PC-3 (cell line): ENCODE measurements around the gene UGT1A9. TPM values are rescaled to one million over a fixed set of nuclear protein-coding genes. Genes with fewer than 3 reads are reported as not detected.

Experiments
- ATAC-seq: fragments of 200-7000 bp; cut with Tn5 transposase; 2 replicates; pipeline ENCODE4 v1.9.1; 2020; ENCODE audit warnings: mild to moderate bottlenecking, moderate library complexity
- BruUV-seq: library from RNA; stranded (reverse); fragments of 400-500 nt; replicated peaks from 2 replicates; lab custom pipeline; 2021; lab: Mats Ljungman, UMichigan
- CTCF ChIA-PET: fragments of 300-600 bp; sonication (Branson Sonifier 250); formaldehyde crosslinking; loops from one replicate; lab custom pipeline; 2022; ENCODE audit warnings: antibody characterized with exemption; lab: Charles Lee
- POLR2A ChIA-PET: fragments of 300-600 bp; sonication (Branson Sonifier 250); formaldehyde crosslinking; loops from one replicate; lab custom pipeline; 2022; ENCODE audit warnings: antibody characterized with exemption; ENCODE audit not compliant: unreplicated experiment; lab: Charles Lee
- DNase-seq: peaks from one replicate; pipeline ENCODE4 v3.0.0-alpha.2; 2015
- H2AFZ ChIP-seq: fragments of 300-600 bp; sonication (generic); 2 replicates; pipeline ENCODE4 v1.6.0; 2016; ENCODE audit warnings: antibody characterized with exemption, low read length
- H3F3A ChIP-seq: fragments of 300-600 bp; sonication (generic); one replicate; pipeline ENCODE4 v1.6.0; 2017; ENCODE audit warnings: antibody characterized with exemption, low read length, control low read depth, mild to moderate bottlenecking; ENCODE audit not compliant: unreplicated experiment
- H3K27ac ChIP-seq: fragments of 300-600 bp; sonication (generic); 2 replicates; pipeline ENCODE4 v1.5.1; 2016; ENCODE audit warnings: mild to moderate bottlenecking, low read length
- H3K27me3 ChIP-seq: fragments of 300-600 bp; sonication (generic); 2 replicates; pipeline ENCODE4 v1.6.1; 2016; ENCODE audit warnings: low read length, mixed read lengths
- H3K36me3 ChIP-seq: fragments of 300-600 bp; sonication (generic); 2 replicates; pipeline ENCODE4 v1.6.1; 2016; ENCODE audit warnings: low read depth, mixed run types, low read length, mixed read lengths
- H3K4me1 ChIP-seq: fragments of 300-600 bp; sonication (generic); 2 replicates; pipeline ENCODE4 v1.5.1; 2016; ENCODE audit warnings: low read length; ENCODE audit not compliant: insufficient read depth
- H3K4me2 ChIP-seq: fragments of 300-600 bp; sonication (generic); 2 replicates; pipeline ENCODE4 v1.6.0; 2016; ENCODE audit warnings: low read length
- H3K4me3 ChIP-seq: fragments of 300-600 bp; sonication (generic); 2 replicates; pipeline ENCODE4 v1.5.1; 2016; ENCODE audit warnings: mild to moderate bottlenecking, low read length, mixed read lengths
- H3K79me2 ChIP-seq: fragments of 300-600 bp; sonication (generic); 2 replicates; pipeline ENCODE4 v1.6.1; 2017; ENCODE audit warnings: low read length, mixed read lengths
- H3K9ac ChIP-seq: fragments of 300-600 bp; sonication (generic); 2 replicates; pipeline ENCODE4 v1.6.0; 2016; ENCODE audit warnings: mild to moderate bottlenecking, low read length
- H3K9me2 ChIP-seq: fragments of 300-600 bp; sonication (generic); replicated peaks from 2 replicates; pipeline ENCODE4 v1.6.1; 2016; ENCODE audit warnings: mixed run types, low read length, mixed read lengths
- H3K9me3 ChIP-seq: fragments of 300-600 bp; sonication (generic); 2 replicates; pipeline ENCODE4 v1.6.1; 2016; ENCODE audit warnings: low read length, mixed read lengths
- H4K20me1 ChIP-seq: fragments of 300-600 bp; sonication (generic); 2 replicates; pipeline ENCODE4 v1.6.1; 2016; ENCODE audit warnings: low read length, mixed read lengths
- EZH2 ChIP-seq: fragments of 300-600 bp; sonication (generic); IDR thresholded peaks from one replicate; pipeline ENCODE4 v1.6.1; 2017; ENCODE audit warnings: antibody characterized with exemption, mild to moderate bottlenecking, low read length; ENCODE audit not compliant: unreplicated experiment
- EZH2phosphoT487 ChIP-seq: fragments of 300-600 bp; sonication (generic); IDR thresholded peaks from 2 replicates; pipeline ENCODE4 v1.6.1; 2018; ENCODE audit warnings: mild to moderate bottlenecking, antibody characterized with exemption, low read length, borderline replicate concordance
- intact Hi-C: fragments of 100-400 bp; cut with micrococcal nuclease; formaldehyde crosslinking; loops from 2 replicates; pipeline ENCODE4 v1.9.0; 2023
- total RNA-seq: library from RNA; depleted of rRNA; stranded (reverse); fragments of >200 nt; gene quantifications from 2 replicates; pipeline ENCODE4 v1.2.3, GENCODE V29; 2014
- TF ChIP-seq, protein P1 (sequence below): fragments of 300-600 bp; sonication (generic); conservative IDR thresholded peaks from 2 replicates; pipeline ENCODE4 v1.5.1; 2017; ENCODE audit warnings: antibody characterized with exemption, low read depth, mild to moderate bottlenecking, low read length

The UGT1A9 gene
- total RNA-seq, 1 experiment from 2014 or later = not detected

DNA sequence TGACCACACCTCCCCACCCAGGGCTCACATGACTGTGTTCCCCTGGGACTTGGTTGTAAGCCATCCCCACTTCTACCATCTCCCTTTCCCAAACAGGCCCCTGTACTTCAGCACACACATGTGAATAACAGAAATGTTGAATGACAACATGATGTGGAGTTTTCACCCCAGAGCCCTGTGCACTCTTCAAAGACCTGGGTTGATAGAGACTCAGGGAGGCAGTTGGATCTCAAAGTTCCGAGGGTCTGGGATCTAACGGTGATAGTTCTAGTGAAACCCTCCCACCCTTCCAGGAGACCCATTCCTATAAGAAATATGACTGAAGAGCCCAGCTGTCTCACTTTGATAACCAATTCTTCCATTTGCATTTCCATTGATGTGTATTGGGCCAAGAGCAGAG lies 106.3 kb downstream of the UGT1A9 start, which contains the start of gene MROH2A:
TSS of gene MROH2A (plus strand) at position 301 of the 400 bp plus-strand sequence. CDS start 1,029 bp downstream, outside the sequence.
- Histone ChIP-seq H3K4me2 (no peak within 1 kb of the TSS), H3K9ac (no peak within 1 kb of the TSS), H3F3A (no peaks in the 10 kb centered on the region), H3K27ac (no peak within 1 kb of the TSS), H3K27me3 (no peaks in the 10 kb centered on the region), H3K36me3 (no peaks in the 10 kb centered on the region), H3K4me3 (no peak within 1 kb of the TSS), H3K9me2 (no peaks in the 10 kb centered on the region), H2AFZ (no peak within 1 kb of the TSS), H4K20me1 (no peaks in the 10 kb centered on the region), H3K4me1 (no peaks in the 10 kb centered on the region), H3K79me2 (no peaks in the 10 kb centered on the region), H3K9me3 (no peaks in the 10 kb centered on the region)
- ChIA-PET POLR2A (no interaction called here), CTCF (no interaction called here)
- BruUV-seq = no TSS peak
- no peak for DNase-seq
- no peak for TF ChIP-seq EZH2phosphoT487
- TF ChIP-seq EZH2 = no peak
- TF ChIP-seq, protein P1, sequence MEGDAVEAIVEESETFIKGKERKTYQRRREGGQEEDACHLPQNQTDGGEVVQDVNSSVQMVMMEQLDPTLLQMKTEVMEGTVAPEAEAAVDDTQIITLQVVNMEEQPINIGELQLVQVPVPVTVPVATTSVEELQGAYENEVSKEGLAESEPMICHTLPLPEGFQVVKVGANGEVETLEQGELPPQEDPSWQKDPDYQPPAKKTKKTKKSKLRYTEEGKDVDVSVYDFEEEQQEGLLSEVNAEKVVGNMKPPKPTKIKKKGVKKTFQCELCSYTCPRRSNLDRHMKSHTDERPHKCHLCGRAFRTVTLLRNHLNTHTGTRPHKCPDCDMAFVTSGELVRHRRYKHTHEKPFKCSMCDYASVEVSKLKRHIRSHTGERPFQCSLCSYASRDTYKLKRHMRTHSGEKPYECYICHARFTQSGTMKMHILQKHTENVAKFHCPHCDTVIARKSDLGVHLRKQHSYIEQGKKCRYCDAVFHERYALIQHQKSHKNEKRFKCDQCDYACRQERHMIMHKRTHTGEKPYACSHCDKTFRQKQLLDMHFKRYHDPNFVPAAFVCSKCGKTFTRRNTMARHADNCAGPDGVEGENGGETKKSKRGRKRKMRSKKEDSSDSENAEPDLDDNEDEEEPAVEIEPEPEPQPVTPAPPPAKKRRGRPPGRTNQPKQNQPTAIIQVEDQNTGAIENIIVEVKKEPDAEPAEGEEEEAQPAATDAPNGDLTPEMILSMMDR = no peak
- ATAC-seq = no peak
- intact Hi-C loops = no loop called here

DNA sequence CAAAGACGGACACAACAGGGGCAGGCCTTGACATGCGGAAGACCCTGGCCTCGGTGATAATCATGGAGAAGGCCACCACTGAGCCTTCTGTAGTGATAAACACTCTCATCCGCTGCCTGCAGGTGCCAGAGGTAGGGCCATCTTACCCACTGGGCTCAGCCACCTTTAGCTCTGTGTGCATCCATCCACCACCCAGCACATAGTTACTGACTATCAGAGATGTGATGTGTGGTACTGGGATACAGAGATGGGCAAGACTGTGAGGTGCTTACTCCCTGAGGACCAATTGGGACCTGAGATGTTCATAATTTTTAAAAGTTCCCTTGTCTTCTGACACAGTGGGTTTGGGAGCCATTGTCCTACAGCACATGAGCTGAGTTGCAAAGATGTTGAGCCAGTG lies 108.0 kb downstream of the UGT1A9 start:
- Histone ChIP-seq H3K4me3 (no peak overlapping the region), H3K4me1 (no peaks in the 10 kb centered on the region), H2AFZ (no peak overlapping the region), H3K9me3 (no peaks in the 10 kb centered on the region), H3K36me3 (no peaks in the 10 kb centered on the region), H4K20me1 (no peaks in the 10 kb centered on the region), H3K9me2 (no peaks in the 10 kb centered on the region), H3F3A (no peaks in the 10 kb centered on the region), H3K9ac (no peak overlapping the region), H3K27ac (no peak overlapping the region), H3K27me3 (no peaks in the 10 kb centered on the region), H3K4me2 (no peak overlapping the region), H3K79me2 (no peaks in the 10 kb centered on the region)
- DNase-seq (no peak), ATAC-seq (no peak)
- TF ChIP-seq, protein P1 = no peak
- TF ChIP-seq EZH2 = no peak
- no peak for TF ChIP-seq EZH2phosphoT487
- intact Hi-C loops = no loop called here
- POLR2A ChIA-PET = no interaction called here
- CTCF ChIA-PET = no interaction called here
- BruUV-seq = no TSS peak

DNA sequence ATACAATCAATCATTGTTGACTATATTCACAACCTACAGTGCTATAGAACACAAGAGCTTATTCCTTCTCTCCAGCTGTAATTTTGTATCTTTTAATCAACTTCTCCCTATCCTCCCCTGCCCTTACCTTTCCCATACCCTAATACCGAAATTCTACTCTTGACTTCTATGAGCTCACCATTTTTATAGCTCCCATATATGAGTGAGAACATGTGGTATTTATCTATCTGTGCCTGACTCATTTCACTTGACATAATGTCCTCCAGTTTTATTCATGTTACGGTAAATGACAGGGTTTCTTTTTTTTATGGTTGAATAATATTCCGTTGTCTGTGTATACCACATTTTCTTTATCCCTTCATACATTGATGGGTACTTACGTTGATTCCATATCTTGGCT lies 109.1 kb downstream of the UGT1A9 start:
- no peaks in the 10 kb centered on the region for H3K4me1 ChIP-seq
- H2AFZ ChIP-seq = no peak overlapping the region
- H3K27me3 ChIP-seq = no peaks in the 10 kb centered on the region
- H3K9me3 ChIP-seq = no peaks in the 10 kb centered on the region
- ATAC-seq = peak; percentile 53
- no peak overlapping the region for H3K27ac ChIP-seq
- TF ChIP-seq, protein P1 = no peak
- TF ChIP-seq EZH2 (no peak), EZH2phosphoT487 (no peak)
- DNase-seq = peak; percentile 31
- no peak overlapping the region for H3K9ac ChIP-seq
- H3K36me3 ChIP-seq = no peaks in the 10 kb centered on the region
- ChIA-PET CTCF (no interaction called here), POLR2A (interaction anchor here (0.6 kb wide), 1 partner anchor 64 kb away, joined by 4 read pairs; no protein-coding TSS in a partner anchor)
- no TSS peak for BruUV-seq
- no peaks in the 10 kb centered on the region for H3K9me2 ChIP-seq
- H4K20me1 ChIP-seq = no peaks in the 10 kb centered on the region
- H3K79me2 ChIP-seq = no peaks in the 10 kb centered on the region
- no peak overlapping the region for H3K4me2 ChIP-seq
- no peaks in the 10 kb centered on the region for H3F3A ChIP-seq
- H3K4me3 ChIP-seq = no peak overlapping the region
- intact Hi-C loops = no loop called here
